ENCODE measurements around the gene POLR2C.
"Not testable (repeated sequence)": the region's sequence is repeated elsewhere in the genome, so short reads cannot be mapped to it uniquely, and the experiment has no call there.

The POLR2C gene

GRCh38 chr16:57479976-57480753 is 17.7 kb downstream of the POLR2C start:
- no peak for DNase-seq (ENCODE audit: low spot score)

GRCh38 chr16:57480754-57481230 is 18.3 kb downstream of the POLR2C start:
- no peak for DNase-seq (ENCODE audit: low spot score)

DNA sequence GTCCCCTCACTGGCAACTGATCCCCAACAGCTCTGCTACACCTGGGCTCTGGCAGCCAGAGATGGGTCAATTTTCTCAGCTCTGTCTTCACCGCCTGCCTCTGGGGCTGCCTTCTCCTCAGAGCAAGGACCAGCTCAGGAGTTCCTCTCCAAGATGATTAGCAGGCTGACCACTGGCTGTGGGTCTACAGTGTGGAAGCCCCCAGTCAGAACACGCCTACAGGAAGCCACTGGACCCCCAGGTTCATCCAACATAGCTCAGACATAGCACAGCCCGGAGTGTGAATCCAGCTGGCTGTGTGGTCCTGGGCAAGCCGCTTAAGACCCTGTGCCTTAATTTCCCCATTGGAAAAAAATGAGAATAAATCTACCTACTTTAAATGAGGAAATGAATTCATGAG is 18.9 kb downstream of the POLR2C start:
- no peak for DNase-seq (ENCODE audit: low spot score)

DNA sequence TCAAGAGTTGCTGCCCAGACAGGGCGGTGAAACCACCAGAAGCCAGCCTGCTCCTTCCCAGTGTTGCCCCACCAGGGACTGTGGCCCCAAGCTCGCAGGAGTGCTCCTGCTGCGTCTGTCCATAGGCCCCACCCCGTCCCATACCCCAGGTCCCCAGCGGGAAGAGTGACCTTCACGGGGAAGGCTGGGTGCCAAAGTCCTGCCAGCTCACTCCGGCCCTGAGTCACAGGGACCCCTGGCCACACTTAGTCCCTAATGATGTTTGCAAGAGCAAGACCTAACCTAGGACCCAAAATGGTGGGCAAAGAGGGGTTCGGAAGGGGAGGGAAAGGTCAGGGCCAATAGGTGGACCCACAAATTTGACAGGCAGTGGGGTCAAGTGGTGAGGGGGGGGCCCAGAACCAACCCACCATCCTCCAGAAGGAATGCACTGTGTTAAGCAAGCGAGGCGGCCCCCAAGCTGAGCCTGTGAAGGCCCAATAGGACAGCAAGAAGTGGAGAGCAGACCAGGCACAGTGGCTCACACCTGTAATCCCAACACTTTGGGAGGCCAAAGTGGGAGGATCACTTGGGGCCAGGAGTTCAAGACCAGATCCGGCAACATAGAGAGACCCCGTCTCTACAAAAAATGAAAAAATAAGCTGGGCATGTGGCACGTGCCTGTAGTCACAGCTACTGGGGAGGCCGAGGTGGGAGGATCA is 20.5 kb downstream of the POLR2C start:
- no peak for DNase-seq (ENCODE audit: low spot score)

GRCh38 chr16:57483725-57484514 is 21.4 kb downstream of the POLR2C start:
- no peak for DNase-seq (ENCODE audit: low spot score)

- DNase-seq (ENCODE audit: low spot score) = no peak
Measured at GRCh38 chr16:57484515-57485005, 22.1 kb downstream of the POLR2C start.

- no peak for DNase-seq (ENCODE audit: low spot score)
Measured at GRCh38 chr16:57485091-57485915, 22.8 kb downstream of the POLR2C start.

GRCh38 chr16:57485916-57486857 is 23.7 kb downstream of the POLR2C start, which contains the start of gene DOK4:
Gene DOK4 (minus strand): TSS chr16:57486493. CDS start chr16:57479507, 6,986 bp downstream.
- DNase-seq (ENCODE audit: low spot score) = peak; percentile 76

DNA sequence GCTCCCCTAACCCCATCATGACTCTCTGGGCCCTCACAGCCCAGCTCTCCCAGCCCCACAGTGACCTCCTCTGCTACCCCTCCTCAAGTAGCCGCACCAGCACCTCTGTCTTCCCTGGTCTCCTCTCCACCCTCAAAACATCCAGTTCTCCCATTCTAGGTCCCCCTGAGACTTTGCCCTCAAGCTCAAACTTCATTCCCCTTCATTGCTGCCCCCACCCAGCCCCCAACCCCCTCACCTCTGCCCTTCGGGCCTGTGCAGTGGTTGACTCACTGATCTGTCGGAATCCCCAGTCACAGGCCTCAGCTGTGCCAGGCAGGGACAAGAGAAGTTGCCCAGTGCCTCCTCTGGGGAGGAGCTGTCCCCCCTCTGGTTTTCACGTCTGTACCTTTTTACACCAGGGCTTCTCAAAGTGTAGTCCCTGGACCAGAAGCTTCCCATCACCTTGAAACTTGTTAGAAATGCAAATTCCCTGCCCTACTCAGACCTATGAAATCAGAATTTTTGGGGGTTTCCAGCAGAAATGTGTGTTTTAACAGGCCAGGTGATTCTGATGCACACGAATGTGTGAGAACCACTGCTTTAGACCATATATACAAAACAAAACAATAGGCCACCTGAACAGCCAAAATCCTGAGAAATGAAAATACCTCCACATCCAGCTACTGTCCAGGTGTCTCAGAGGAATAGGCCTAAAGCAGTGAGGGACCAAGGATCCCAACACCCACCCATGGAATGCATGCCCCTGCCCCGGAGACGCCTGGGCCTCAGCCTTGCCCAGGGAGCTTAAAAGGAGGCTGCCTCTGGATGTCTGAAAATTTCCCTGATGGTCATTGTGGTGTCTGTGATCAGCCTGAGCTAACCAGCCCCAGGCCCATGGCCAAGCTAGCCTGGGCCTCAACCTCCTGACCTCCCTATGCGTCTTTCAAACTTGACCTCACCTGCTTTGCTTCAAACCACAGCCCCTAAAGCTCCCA is 24.7 kb downstream of the POLR2C start:
- DNase-seq (ENCODE audit: low spot score) = no peak

DNA sequence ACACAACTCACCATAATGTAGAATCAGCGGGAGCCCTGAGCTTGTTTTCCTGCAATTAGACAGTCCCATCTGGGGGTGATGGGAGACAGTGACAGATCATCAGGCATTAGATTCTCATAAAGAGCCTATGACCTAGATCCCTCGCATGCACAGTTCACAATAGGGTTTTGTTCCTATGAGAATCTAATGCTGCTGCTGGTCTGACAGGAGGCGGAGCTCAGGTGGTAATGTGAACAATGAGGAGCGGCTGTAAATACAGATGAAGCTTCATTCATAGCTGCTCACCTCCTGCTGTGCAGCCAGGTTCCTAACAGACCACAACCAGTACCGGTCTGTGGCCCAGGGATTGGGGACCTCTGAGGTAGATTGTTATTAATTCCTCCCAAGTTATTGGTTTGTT is 26.8 kb downstream of the POLR2C start:
- no peak for DNase-seq (ENCODE audit: low spot score)

DNA sequence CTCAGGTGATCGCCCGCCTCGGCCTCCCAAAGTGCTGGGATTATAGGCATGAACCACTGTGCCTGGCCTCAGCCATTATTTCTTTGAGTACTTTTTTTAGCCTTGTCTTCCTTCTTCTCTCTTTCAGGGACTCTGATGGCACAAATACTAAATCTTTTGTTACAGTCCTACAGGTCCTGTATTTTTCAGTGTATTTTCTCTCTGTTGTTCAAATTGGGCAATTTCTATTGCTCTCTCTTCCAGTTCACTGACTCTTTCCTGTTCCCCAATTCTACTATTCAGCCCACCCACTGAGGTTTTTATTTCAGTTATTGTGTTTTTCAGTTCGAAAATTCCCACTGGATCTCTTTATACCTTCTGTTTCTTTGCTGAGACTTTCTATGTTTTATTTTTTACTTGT is 31.3 kb downstream of the POLR2C start:
- DNase-seq (ENCODE audit: low spot score) = no peak

DNA sequence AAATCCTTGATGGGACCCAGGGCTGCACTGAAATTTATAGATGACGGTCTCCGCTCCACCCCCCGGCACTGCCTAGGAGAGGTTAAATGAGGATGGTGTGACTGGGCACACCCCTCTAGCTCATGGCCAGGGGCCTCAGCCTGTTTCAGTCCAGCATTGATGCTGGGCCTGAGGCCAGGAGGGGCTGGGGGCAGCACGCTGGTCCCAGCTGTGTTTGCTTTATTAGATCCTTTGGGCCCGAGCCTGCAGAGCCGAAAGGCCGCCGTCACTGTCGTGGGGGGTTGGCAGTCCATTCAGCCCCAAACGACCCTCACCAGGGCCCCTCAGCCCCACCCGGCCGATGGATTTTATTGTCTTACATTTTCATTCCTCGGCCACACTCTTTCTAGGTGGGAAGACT is 34.6 kb downstream of the POLR2C start:
- no peak for DNase-seq (ENCODE audit: low spot score)

DNA sequence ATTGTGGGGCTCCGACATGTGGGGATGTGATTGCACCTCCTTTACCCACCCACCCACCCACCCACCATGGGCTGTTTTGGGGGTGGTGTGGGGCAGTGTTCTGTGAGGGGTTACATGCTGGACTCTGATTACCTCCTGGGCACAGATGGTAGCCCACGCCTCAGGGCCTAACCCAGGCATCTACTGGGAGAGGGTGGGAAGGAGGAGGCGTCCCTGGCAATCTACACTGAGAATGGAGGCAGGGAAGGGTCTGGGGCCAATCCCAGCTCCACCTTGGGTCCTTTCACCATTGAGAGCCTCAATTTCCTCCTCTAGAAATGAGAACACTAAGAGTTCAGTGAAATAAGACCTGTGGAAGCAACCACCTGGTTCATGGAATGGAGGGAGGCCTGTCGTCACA is 35.6 kb downstream of the POLR2C start:
- DNase-seq (ENCODE audit: low spot score) = no peak

DNA sequence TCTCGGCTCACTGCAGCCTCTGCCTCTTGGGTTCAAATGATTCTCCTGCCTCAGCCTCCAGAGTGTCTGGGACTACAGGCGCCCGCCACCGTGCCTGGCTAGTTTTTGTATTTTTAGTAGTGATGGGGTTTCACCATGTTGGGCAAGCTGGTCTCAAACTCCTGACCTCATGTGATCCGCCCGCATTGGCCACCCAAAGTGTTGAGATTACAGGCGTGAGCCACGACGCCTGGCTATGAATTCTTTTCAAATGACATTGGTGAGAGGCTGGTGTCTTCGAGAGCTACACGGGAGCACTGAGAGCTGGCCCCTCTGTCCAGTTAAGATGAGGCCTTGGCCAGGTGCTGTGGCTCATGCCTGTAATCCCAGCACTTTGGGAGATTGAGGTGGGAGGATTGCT is 37.5 kb downstream of the POLR2C start:
- DNase-seq (ENCODE audit: low spot score) = not testable (repeated sequence)

GRCh38 chr16:57500578-57501111 is 38.2 kb downstream of the POLR2C start:
- no peak for DNase-seq (ENCODE audit: low spot score)

GRCh38 chr16:57501492-57501891 is 39.0 kb downstream of the POLR2C start:
- no peak for DNase-seq (ENCODE audit: low spot score)

DNA sequence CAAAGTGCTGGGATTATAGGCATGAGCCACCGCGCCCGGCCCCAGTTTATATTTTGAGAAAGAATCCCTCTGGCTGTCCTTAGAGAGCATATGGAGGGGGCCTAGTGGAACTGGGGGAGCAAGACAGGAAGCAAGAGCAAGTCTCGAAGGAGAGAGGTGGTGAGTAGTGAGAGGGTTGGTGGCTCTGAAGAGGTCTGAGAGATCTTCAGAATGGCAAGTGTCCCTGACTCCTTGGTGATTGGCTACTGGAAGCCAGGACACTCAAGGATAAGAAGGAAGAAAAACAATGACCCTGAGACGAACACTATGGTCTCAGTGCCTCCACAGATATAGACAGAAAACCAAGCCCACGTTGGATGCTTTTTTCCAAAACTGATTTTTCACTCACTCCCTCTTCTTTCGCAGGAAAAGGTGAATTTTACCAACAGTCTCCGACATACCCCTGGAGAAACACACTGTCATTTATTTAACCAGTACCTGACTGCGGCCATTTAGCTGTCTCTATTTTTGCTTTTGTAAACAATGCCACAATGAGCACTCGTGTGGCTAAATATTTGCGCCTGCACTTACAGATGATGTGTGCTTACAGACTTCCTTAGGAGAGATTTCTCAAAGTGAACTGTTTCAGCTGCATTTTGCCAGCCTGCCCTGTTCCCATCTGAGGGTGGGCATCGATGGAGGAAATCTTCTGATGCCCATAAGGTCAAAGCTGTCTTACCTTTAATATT is 39.7 kb downstream of the POLR2C start:
- DNase-seq (ENCODE audit: low spot score) = no peak

- DNase-seq (ENCODE audit: low spot score) = no peak
Measured at GRCh38 chr16:57503366-57503765, 40.9 kb downstream of the POLR2C start.

Measured in activated CD4-positive, alpha-beta T cell treated with anti-CD3 and anti-CD28 coated beads, Interleukin-2, Interleukin-4, amounts not matched to agents 100 ng/mL and 50 ng/mL, durations not matched to agents 16 hours and 8 hours (primary cell).